Ovary (tissue), 3 donors: Measurements from ENCODE around the gene ENOX1.

Experiments used
- CTCF ChIP-seq, 3 donors: fragments of 450-650 bp in 2 of 3; fragments of 200-600 bp in 1 of 3; IDR thresholded peaks; one replicate each; pipeline versions ENCODE4 v1.5.1 to v1.8.0; 2016 to 2022; ENCODE audit warnings: antibody characterized with exemption in 3 of 3, mild to moderate bottlenecking in 1 of 3
- EP300 ChIP-seq: sonication (generic); formaldehyde crosslinking; IDR thresholded peaks from one replicate; pipeline ENCODE4 v1.6.1; 2017; ENCODE audit warnings: antibody characterized with exemption
- POLR2A ChIP-seq: fragments of 450-650 bp; IDR thresholded peaks from one replicate; pipeline ENCODE4 v1.6.1; 2017; ENCODE audit warnings: antibody characterized with exemption, mild to moderate bottlenecking, moderate library complexity
- donor health status: DM: no; HTN: no; CAD: no.

GRCh38 chr13:43514311-43514710 lies 272.5 kb downstream of the ENOX1 start:
- TF ChIP-seq CTCF (IDR thresholded peaks at IDR 0.05) (no peak), POLR2A (no peak), EP300 (no peak)
